HG03159 (cell line): Measurements from ENCODE around the gene MBP.
"Not testable (repeated sequence)": the region's sequence is repeated elsewhere in the genome, so short reads cannot be mapped to it uniquely, and the experiment has no call there.

Source experiments
- ATAC-seq: cut with Tn5 transposase; IDR thresholded peaks from one replicate; pipeline ENCODE4 v1.9.1; 2021; ENCODE audit warnings: mild to moderate bottlenecking, moderate library complexity; ENCODE audit not compliant: unreplicated experiment

Gene MBP

DNA sequence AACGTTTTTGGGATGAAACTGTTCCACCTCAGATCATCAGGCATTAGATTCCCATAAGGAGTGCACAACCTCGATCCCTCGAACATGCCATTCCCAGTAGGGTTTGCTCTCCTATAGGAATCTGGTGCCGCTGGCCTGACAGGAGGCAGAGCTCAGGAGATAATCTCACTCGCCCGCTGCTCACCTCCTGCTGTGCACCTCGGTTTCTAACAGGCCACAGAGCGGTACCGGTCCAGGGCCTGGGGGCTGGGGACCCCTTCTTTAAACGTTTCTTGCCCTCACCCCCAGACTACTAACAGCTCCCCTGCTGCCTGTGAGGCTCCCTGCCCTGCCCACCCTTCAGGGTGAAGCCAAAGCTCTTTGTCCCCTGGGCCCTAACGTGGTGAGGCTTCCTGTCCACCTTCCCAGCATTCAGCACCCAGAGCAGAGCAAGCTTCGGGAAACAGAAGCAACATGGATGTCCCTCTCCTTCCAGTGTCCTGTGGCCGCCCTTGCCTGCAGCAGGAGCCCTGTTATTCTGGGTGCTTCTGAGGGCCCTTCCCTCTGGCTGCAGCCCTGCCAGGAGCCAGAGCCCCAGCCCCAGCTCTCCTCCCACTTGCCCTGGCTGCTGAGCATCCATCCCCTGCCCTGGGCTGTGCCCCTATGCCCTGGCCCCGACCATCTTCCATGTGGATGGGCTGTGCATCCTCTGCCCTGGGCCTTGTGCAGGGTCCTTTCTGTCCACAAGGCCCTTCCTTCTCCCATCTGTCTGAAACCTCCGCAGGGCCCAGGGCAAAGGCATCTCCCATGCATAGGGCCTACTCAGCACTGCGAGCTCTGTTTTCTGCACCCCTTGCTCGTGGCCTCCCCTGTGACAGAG, 140.1 kb downstream of the MBP start:
- no peak for ATAC-seq

DNA sequence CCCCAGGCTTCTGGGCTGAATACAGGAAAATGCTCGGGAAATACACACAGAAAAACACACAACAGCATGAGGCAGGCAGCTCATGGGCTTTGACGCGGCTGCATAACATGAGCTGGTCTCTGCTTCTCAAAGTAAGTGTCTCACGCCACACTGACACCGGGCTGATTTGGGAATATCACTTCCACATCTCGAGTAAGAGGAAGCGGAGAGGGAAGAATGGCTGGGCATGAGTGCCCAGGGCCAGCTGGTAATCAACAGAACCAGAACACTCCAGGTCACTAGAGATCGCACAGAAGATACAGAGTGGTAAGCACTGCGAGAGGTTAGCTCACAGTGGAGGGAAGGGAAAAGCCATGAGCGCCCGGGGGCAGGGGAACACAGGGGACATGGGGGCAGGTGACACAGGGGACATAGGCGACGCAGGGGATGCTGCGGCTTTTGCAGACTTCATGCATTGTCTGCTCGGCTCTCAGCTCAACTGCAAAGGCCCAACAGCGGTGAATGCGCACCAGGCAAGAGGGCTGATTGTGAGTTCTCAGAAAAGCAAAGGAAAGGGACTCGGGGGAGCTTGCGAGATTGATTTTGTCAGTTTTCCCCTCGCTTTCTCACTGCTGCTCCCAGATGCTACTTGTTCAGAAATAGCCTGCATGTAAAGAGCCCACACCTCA, 141.4 kb downstream of the MBP start:
- ATAC-seq: no peak

DNA sequence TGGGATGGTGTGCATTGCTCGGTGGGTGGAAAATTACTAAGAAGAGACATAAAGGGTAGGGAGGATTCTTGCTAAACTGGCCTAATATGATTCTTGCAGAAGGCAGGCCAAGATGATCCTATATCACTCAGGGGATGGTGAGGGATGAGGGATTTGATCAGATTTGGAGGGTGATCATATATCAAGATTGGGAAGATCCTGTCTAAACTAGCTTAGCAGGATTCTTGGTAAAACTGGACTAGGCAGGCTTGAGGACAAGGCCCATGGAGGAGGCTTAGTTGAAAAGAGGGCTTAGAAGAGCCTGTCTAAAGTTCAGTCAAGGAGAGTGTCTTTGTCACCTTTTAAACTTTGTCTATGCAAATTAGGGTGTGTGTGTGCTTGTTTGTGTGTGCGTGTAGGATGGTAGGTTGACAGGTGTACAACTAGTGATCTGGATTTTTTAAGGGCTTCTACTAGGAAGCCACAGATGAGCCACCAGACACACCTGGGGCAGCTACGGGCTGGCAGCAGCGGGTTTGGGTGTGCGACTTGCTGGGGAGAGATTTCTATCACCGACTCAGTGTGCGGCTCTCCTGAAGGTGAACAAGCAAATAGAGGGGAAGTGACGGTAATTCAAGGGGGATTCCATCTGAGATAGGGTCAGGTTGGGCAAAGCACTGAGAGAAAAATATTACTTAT, 142.1 kb downstream of the MBP start:
- ATAC-seq: not testable (repeated sequence)

DNA sequence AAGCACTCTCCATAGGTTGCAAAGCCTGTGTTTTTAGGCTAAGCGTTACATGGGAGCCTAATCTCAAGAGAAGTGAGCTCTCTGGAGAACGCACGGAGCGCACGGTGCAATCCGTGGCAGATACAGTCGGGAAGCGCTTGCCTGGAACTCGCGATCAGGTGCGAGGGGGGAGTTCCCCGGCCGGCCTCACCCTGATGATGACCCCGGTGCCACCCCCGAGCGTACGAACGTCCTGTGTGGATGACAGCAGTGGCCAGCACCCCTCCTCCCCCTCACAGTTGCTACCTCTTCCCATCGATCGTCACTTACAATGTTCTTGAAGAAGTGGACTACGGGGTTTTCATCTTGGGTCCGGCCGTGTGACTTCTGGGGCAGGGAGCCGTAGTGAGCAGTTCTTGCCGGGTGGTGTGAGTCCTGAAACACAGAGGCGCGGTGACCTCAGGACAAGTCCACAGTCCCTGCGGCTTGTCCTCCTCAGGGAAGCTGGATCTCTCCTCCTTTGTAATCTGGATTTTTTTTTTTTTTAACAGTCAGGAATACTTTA, 142.9 kb downstream of the MBP start:
- ATAC-seq: no peak

DNA sequence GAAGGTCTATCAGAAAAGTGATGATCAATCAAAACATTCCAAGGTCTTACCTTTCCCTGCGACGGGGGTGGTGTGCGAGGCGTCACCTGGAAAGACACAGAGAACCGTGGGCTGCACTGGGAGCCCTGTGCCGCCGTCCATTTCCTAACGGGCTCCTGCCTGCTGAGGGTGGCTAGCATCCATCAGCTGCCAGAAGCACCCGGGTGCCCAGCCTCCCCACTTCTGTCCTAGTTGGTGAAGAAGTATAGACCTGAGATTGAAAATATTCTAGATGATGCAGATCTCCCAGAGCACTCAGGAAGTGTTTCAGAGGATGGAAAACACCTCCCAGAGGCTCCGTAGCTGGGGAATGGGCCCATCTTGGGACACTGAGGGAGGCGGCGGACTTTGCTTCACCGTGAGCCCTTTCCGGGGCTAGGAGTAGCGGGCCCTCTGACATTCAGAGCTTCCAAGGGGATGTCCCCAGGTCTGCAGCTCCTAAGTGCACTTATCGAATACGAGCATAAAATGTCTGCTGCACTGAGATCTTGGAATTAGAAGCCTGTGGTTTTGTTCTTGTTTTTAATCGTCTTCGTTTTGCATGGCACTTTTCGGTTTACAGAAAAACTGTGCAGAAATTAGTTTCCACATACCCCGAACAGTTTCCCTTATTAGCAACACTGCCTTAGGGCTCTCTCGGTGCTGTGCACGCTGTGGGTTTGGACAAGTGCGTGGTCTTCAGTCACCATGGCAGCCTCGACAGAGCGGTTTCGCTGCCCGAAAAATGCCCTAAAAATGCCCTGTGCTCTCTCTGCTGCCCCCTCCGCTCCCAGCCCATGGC, 143.5 kb downstream of the MBP start:
- ATAC-seq: no peak

DNA sequence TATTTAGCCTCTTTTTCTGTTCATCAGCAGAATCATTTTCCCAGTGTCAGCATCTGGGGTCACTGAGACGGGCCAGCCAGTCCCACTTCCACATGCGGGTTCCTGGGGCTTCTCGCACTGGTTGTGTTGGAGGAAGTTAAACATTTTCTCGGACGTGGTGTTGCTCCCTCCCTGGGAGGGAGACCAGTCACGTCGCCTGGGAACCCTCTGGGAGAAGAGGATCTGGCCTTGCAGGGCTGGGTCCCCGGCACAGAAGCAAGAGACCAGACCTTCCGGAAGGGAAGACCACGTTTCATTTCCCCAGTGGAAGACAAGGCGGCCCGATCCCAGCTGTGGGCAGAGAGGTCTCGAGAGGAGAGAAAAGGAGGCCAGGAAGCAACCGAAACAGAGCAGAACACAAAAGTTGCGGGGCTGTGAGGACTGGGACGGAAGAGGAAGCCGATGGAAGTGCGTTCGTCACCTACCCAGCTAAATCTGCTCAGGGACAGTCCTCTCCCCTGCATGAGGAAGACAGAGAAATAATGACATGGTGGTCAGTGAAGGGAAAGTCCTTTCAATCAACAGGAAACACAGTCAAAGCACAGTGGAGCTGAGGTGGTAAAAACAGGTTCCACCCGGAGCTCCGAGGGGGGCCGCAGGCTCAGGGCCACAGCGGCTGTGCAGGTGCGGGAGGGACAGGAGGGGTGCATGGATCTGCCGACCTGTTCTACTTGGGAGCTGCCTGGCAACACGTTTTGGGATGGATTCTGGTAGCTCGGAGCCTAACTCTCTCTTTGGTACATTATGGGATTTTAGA, 144.4 kb downstream of the MBP start:
- ATAC-seq: no peak

DNA sequence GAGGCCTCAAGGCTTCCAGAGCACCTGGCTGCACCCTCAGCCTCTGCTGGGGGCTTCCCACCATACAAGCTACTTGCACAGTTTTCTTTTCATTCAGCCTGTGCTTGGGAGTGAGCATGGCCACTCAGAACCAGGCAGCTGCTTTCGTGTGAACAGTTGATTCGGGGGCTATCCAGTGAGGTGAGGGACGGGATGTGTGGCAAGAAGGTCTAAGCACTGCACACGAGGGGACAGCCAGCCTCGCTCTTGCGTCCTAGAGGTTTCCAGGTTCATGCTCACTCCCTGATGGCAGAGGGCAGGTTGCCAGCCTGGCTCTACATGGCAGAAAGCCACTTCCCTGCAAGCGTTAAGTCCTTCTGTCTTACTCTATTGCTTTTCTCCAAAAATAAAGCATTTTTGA, 146.2 kb downstream of the MBP start:
- ATAC-seq: no peak

DNA sequence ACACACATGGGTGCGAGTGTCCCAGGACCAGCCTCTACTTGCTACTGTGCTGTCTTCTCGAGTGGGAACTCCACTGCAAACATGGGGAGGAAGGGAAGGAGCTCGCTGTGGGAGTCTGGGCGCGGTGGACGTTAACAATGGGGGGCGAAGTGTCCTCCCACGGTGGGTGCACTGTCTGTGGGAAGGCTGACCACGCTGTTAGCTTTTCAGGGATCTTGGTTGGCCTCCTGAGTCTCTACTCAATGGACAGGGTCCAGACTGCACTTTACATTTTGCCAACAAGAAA, 146.7 kb downstream of the MBP start:
- no peak for ATAC-seq

DNA sequence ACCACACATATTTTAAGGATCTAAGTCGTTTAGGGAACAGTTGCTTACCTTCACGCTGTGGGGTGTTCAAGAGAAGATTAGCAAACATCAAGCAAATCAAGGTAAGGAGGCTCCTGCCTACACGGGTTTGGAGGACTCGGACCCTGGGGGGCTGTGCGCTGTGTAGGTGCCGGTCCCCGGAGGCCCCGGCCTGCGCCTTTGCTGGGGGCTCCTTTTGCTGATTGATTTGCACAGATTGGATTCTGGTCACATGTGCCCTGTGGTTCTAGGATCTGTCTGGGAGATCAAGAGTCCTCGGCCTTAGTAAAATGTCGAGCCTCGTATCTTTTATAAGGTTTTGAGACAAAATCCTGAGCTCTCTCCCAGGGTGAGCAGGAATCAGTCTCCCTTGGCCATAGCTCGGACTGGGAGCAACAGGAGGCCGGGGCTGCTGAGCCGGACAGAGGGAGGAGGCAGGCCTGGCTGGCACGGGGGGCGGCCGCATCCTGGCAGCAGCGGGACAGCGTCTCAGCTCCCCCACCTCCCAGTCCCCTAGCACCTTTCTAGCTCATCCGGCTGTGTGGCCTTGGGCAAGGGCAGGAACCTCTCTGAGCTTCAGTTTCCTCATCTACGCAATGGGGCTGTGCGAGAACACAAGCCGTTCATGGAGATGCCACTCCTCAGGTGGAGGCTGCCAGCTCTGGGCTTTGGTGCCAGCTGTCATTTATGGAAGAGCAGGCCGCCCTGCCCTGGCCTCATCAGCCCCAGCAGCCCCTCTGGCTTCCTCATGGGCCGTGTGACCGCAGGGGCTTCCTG, 147.2 kb downstream of the MBP start:
- ATAC-seq: no peak

DNA sequence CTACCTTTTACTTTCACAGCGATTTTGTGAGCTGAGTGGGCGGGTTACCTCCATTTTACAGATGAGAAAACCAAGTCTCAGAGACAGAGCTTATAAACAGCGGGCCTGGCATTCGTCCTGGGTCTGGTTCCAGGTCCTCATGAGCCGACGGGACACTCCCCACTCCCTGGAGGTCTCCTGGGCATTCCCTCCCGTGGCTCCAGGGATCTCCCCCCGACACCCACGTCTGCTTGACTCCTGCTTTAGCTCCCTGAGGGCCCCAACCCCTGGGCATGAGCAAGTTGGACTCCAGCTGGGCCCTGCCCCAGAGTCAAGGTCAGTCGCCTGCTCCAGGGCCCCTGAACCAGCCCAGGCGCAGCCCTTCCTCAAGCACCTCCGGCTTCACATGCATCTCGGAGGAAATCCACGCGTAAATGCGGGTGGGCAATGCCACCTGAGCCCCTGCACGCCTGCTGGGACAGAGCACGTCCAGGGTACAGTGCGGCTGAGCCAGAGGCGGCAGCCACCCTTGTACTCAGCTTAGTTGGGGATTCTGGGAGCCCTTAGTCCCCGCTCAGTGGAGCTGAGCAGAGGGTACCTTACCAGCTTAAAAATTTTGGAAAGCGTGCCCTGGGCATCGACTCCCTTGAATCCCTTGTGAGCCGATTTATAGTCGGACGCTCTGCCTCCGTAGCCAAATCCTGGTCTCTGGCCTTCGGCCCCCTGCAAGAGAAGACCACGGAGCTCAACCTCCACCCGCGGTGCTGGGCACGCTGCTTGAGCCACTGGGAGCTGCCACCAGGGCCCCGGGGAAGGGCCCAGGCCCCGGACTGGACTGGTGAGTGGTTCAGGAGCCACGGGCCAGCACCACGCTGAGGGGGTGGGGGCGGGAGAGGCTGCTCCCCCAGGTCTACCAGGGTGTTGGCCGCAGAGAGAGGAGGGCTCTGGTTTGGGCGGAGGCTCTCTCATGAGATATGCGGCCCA, 148.1 kb downstream of the MBP start:
- ATAC-seq: no peak

DNA sequence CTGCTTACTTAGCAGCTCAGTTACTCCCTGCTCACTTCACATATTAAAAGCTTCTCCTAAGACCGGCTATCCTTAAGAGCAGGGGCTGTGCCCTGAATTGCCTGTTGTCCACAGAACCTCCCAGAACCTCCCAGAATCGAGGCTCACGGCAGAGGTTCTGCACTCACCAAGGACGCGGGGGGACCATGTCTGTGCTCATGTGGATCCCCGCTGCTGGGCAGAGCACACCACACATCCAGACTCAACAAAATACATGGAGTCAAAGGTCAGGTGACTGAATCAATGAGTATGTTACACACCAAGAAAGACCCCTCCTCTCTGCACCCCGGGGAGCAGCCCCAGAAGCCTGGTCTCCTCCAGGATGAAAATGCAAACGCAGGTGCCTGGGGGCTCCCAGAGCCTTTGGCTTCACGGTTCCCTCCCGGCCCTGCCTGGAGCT, 149.0 kb downstream of the MBP start:
- no peak for ATAC-seq

DNA sequence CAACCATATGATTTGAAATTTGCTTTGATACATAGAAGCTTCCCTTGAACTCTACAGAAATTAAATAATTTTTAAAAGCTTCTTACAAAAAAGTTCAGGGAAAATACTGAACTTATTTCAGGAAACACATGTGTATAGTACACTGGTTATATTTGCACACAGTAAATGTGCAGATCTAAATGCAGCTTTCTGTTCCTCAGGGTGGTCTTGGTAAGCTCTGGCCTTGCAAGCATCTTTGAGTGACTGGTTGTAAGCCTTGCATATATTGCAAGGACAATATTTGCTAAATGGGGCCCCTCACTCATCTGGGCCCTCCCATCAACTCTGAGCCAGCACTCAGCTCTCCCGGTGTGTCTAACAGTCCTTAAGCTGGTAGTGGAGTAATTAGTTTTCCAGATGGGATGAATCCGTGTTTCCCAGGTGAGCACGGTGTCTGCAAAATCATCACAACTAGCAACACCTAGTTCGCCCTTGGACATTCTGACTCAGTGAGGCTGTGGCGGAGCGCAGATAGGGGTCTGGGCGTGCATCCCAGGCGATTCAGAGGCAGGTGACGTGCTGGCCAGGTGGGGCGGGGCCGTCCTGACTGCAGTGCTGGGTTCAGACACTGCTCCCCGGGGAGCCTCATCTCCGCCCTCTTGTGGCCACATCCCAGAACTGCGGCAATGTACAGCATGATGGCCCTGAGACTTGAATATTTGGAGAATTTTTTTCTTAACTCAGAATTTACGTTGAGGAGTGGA, 149.6 kb downstream of the MBP start:
- ATAC-seq: peak; percentile 82

DNA sequence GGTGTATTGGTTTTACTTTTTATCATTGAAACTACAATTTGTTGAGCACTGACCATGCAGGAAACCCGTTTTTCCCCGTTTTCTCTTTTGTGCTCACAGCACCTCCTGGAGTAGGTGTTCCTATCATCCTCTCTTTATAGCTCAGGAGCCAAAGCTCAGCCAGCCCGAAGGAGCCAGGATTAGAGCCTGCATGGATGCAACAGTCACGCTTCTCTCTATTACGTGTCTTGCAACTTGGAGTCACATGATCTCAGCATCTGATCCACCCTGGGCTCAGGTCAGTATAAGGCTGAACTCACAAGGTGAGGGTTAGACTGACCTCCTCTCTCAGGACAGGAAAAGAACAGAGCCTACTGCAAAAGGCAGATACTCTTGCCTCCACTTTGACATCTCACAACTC, 150.5 kb downstream of the MBP start:
- no peak for ATAC-seq

DNA sequence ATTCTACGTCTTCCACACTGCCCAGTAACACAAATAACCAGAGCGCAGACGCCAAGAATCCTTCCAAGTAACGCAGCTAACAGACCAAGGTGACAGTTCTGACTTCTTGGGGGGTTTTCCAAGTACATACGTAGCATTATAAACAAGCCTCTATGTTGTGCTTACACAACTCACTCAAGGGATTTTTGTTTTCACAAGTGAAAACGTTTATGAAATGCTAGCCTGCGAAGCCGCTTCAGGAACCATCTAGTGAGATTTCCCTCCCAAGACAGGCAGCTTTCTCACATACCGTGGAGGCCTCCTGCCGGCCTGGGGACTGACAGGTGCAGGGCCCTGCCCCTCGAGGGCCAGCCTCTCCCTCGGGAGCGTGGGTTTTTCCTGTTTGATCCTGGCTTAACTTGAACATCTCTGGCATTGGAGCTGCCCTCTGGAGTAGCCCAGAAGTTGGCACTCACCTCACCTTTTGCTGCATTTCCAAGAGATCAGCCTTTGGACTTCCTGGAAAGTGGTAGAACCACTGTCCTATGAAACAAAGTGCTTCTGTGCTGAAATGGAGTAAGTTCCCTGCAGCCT, 151.1 kb downstream of the MBP start:
- peak; percentile 43 for ATAC-seq

DNA sequence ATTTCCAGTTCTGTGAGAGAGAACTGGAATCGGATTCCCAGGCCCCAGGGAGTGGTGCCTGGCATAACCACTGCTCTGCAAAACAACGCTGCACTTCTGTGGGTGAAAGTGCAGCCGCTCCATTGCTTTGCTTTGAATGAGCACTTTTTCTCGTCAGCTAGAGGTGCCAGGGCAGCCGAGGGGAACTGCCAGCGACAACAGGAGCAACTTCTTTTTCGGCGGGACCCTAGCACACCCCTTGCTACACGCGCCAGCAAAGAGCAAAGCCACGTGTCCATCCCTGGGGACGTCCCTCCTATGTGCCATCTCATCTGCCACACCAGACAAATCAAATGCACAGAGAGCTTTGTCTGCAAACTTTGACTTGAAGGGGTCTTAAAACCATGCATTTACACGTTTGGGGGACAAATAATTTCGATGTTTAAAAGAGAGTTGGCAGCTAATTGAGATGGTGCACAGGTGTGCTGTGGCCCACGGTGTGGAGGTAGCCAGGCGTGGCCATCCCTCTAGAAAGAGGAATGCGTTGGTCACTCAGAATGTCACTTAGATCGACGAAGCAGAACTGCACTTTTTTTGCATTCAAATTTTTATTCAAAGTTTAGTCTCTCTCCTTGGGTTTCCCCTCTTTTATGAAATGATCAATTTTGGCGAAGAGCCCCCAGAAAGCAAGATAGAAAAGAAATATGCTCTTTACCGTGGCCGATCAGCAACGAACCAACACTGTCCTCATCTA, 151.8 kb downstream of the MBP start:
- peak; percentile 30 for ATAC-seq

DNA sequence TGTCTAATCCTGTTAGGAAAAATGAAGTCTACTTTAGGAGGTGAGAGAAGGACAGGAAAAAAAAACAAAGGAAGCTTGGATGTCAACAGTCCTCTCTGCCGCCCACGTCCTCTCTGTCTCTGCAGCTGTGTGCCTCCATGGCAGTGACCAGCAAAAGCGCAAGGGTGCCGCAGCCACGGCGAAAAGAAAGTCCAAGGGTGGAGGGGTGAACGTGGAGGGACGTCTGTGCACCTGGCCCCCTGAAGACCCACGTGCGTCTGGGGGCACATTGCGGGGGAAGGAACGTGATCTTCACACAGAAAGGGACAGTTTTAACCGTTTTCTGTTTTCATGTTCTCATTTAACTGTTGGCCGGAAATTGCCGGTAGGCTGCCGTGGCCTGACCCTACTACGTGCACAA, 152.7 kb downstream of the MBP start:
- no peak for ATAC-seq
